ENCODE data around the gene PRKAA1. TPM values are rescaled to one million over a fixed set of nuclear protein-coding genes. Genes with fewer than 3 reads are reported as not detected.

Gene PRKAA1
- polyA plus RNA-seq, 1 of the 3 experiments (the other 2 are of a cell fraction), result 23.2 TPM

GRCh38 chr5:40834849-40835787 is 36.9 kb upstream of the PRKAA1 start, which contains the start of gene RPL37:
Gene RPL37 (minus strand): TSS chr5:40835222. CDS start chr5:40835185, 37 bp downstream.
- peak within 1 kb of the TSS; percentile 96 to 97 for H3K27ac ChIP-seq (ENCODE audit: low read depth in 2 of 2, low read length in 1 of 2)
- peak within 1 kb of the TSS; percentile 81 to 87 for H3K4me3 ChIP-seq (ENCODE audit: low read depth in 2 of 2, low read length in 1 of 2)
- peaks cover 49% of the 10 kb centered on the region for H3K79me2 ChIP-seq (ENCODE audit: insufficient read depth)
- H3K9me2 ChIP-seq, result no peaks in the 10 kb centered on the region
- peak within 1 kb of the TSS; percentile 100 for H2AFZ ChIP-seq (ENCODE audit: low read depth)
- no peaks in the 10 kb centered on the region for H3K9me3 ChIP-seq
- H3K4me1 ChIP-seq (ENCODE audit: control insufficient read depth in 1 of 2, insufficient read depth in 2 of 2, low read depth in 1 of 2, low read length in 1 of 2), result peaks cover 13 to 24% of the 10 kb centered on the region in 2 experiments; a peak in 3 of 4 replicates
- WGBS (ENCODE audit: low lambda C conversion rate), result 5% methylated on average over 17 of the region's 61 CpGs
- H3K36me3 ChIP-seq (replicated peaks in 1 of 2; ENCODE audit: control insufficient read depth in 1 of 2, insufficient read depth in 2 of 2, low read length in 1 of 2), result peaks cover 40 to 41% of the 10 kb centered on the region in 2 experiments
- H3K9ac ChIP-seq, result peak within 1 kb of the TSS; percentile 99
- H4K20me1 ChIP-seq (ENCODE audit: insufficient read depth), result peaks cover 40% of the 10 kb centered on the region
- no peaks in the 10 kb centered on the region for H3K27me3 ChIP-seq (ENCODE audit: insufficient read depth)
- ChIA-PET CTCF (interaction anchor here (1.4 kb wide), 2 partner anchors 36 to 52 kb away, joined by 3 read pairs; partner anchors contain the start of gene PRKAA1), POLR2A (interaction anchor here (0.6 to 3.4 kb wide), 9 partner anchors 9 to 611 kb away, joined by 3 to 23 read pairs (median 3); partner anchors contain the start of gene PRKAA1)
- H3F3A ChIP-seq (replicated peaks; ENCODE audit: insufficient read depth), result peaks cover 36% of the 10 kb centered on the region
- peak; percentile 90 for DNase-seq
- peak within 1 kb of the TSS; percentile 94 for H3K4me2 ChIP-seq
- TF ChIP-seq FOSL2 (IDR thresholded peaks at IDR 0.05; ENCODE audit: borderline replicate concordance, low read depth), result no peak
- TF ChIP-seq RCOR1 (IDR thresholded peaks at IDR 0.05; ENCODE audit: low read length), result peak; percentile 78
- TF ChIP-seq CHD2 (IDR thresholded peaks at IDR 0.05; ENCODE audit: low read length, partially characterized antibody), result peak; percentile 95
- TF ChIP-seq MEF2A (IDR thresholded peaks at IDR 0.05; ENCODE audit: borderline replicate concordance, low read depth), result no peak
- TF ChIP-seq YY1 (IDR thresholded peaks at IDR 0.05; ENCODE audit: low read depth), result peak; percentile 78
- TF ChIP-seq RAD21 (IDR thresholded peaks at IDR 0.05; ENCODE audit: low read length), result no peak
- TF ChIP-seq EP300 (IDR thresholded peaks at IDR 0.05; ENCODE audit: borderline replicate concordance in 1 of 2, low read depth in 1 of 2, low read length in 1 of 2), result peak in 1 of 2 experiments; percentile 48; a peak in 1 of 4 replicates
- TF ChIP-seq RFX5 (IDR thresholded peaks at IDR 0.05; ENCODE audit: low read length), result peak; percentile 48; the same call in 1 of the 2 replicates
- peak; percentile 100 for TF ChIP-seq POLR2AphosphoS5 (IDR thresholded peaks at IDR 0.05; ENCODE audit: low read depth, low read length)
- TF ChIP-seq NRF1 (IDR thresholded peaks at IDR 0.05; ENCODE audit: low read depth, low read length), result no peak
- no peak for TF ChIP-seq CTCF (IDR thresholded peaks at IDR 0.05)
- TF ChIP-seq SMC3 (IDR thresholded peaks at IDR 0.05; ENCODE audit: low read depth, low read length), result peak; percentile 27
- peak; percentile 70 for TF ChIP-seq MXI1 (IDR thresholded peaks at IDR 0.05; ENCODE audit: low read depth, low read length)
- TF ChIP-seq TCF12 (IDR thresholded peaks at IDR 0.05), result peak; percentile 33; the same call in 1 of the 2 replicates
- TF ChIP-seq, protein P1, sequence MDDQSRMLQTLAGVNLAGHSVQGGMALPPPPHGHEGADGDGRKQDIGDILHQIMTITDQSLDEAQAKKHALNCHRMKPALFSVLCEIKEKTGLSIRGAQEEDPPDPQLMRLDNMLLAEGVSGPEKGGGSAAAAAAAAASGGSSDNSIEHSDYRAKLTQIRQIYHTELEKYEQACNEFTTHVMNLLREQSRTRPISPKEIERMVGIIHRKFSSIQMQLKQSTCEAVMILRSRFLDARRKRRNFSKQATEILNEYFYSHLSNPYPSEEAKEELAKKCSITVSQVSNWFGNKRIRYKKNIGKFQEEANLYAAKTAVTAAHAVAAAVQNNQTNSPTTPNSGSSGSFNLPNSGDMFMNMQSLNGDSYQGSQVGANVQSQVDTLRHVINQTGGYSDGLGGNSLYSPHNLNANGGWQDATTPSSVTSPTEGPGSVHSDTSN (IDR thresholded peaks at IDR 0.05), result 0 out of 2 replicates have a peak, but pooled peaks have one; percentile 6
- peak; percentile 99 for TF ChIP-seq ELF1 (IDR thresholded peaks at IDR 0.05)
- TF ChIP-seq EZH2phosphoT487 (IDR thresholded peaks at IDR 0.05; ENCODE audit: borderline replicate concordance, low read depth), result no peak
- peak; percentile 43; the same call in 1 of the 2 replicates for TF ChIP-seq ZBTB33 (IDR thresholded peaks at IDR 0.05; ENCODE audit: borderline replicate concordance, low read depth)
- peak; percentile 33 for TF ChIP-seq IRF3 (IDR thresholded peaks at IDR 0.05; ENCODE audit: low read depth, low read length)
- TF ChIP-seq, protein P2, sequence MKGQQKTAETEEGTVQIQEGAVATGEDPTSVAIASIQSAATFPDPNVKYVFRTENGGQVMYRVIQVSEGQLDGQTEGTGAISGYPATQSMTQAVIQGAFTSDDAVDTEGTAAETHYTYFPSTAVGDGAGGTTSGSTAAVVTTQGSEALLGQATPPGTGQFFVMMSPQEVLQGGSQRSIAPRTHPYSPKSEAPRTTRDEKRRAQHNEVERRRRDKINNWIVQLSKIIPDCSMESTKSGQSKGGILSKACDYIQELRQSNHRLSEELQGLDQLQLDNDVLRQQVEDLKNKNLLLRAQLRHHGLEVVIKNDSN (IDR thresholded peaks at IDR 0.05; ENCODE audit: borderline replicate concordance, low read depth), result no peak
- TF ChIP-seq NFIC (IDR thresholded peaks at IDR 0.05; ENCODE audit: borderline replicate concordance), result no peak
- TF ChIP-seq FOXJ3 (CRISPR knock-in tag; IDR thresholded peaks at IDR 0.05), result no peak
- peak; percentile 86 for TF ChIP-seq SIN3A (IDR thresholded peaks at IDR 0.05; ENCODE audit: borderline replicate concordance, low read depth, low read length)
- no peak for TF ChIP-seq TEAD4 (IDR thresholded peaks at IDR 0.05; ENCODE audit: borderline replicate concordance, insufficient read depth)
- TF ChIP-seq JUND (IDR thresholded peaks at IDR 0.05), result no peak
- TF ChIP-seq GATA2 (CRISPR knock-in tag; IDR thresholded peaks at IDR 0.05), result no peak
